ENCODE measurements around the gene CALB2. TPM values are rescaled to one million over a fixed set of nuclear protein-coding genes. Genes with fewer than 3 reads are reported as not detected.

Gene CALB2
- total and polyA plus RNA-seq, 2 experiments from 2014 or later, result 2.4 to 4.2 TPM

GRCh38 chr16:71376465-71377157 lies 18.1 kb downstream of the CALB2 start:
- ATAC-seq (no peak), DNase-seq (ENCODE audit: low spot score) (no peak)
- no peaks in the 10 kb centered on the region for H4K20me1 ChIP-seq (replicated peaks; ENCODE audit: insufficient read depth)
- no peaks in the 10 kb centered on the region for H3K79me2 ChIP-seq (replicated peaks; ENCODE audit: insufficient read depth)
- H3K27me3 ChIP-seq (ENCODE audit: insufficient read depth), result no peaks in the 10 kb centered on the region
- Mint-ChIP-seq H3K4me3 (no peak overlapping the region), H3K27me3 (ENCODE audit: insufficient read depth, low read depth, poor library complexity) (peaks cover 8% of the 10 kb centered on the region), H3K9me3 (no peaks in the 10 kb centered on the region; the same call in 2 of the 3 replicates), H3K4me1 (no peaks in the 10 kb centered on the region), H3K36me3 (ENCODE audit: low read depth) (no peaks in the 10 kb centered on the region), H3K27ac (no peak overlapping the region)
- no peaks in the 10 kb centered on the region for H3F3A ChIP-seq (replicated peaks; ENCODE audit: low read depth)
- no peaks in the 10 kb centered on the region for H3K4me1 ChIP-seq (ENCODE audit: insufficient read depth)
- peaks cover 4% of the 10 kb centered on the region; the same call in 1 of the 2 replicates for H3K9me2 ChIP-seq (ENCODE audit: insufficient read depth)
- TF ChIP-seq ETS1 (IDR thresholded peaks at IDR 0.05) (no peak), ZNF114 (CRISPR knock-in tag; IDR thresholded peaks at IDR 0.05) (no peak), CREB1 (CRISPR knock-in tag; IDR thresholded peaks at IDR 0.05; ENCODE audit: low read depth) (no peak), NANOG (IDR thresholded peaks at IDR 0.05; ENCODE audit: borderline replicate concordance) (no peak), ZNF462 (CRISPR knock-in tag; IDR thresholded peaks at IDR 0.05) (no peak), EZH2phosphoT487 (IDR thresholded peaks at IDR 0.05; ENCODE audit: unreplicated experiment) (no peak), EZH2 (IDR thresholded peaks at IDR 0.05; ENCODE audit: low read depth, unreplicated experiment) (no peak), POLR2AphosphoS5 (IDR thresholded peaks at IDR 0.05; ENCODE audit: low read depth) (no peak), ZNF331 (CRISPR knock-in tag; IDR thresholded peaks at IDR 0.05; ENCODE audit: low read depth) (no peak), REST (IDR thresholded peaks at IDR 0.05; ENCODE audit: unreplicated experiment) (no peak), STAT1 (IDR thresholded peaks at IDR 0.05; ENCODE audit: unreplicated experiment) (no peak), JUNB (IDR thresholded peaks at IDR 0.05; ENCODE audit: unreplicated experiment) (no peak)
- H3K36me3 ChIP-seq (ENCODE audit: insufficient read depth), result no peaks in the 10 kb centered on the region
- no peak overlapping the region for H3K27ac ChIP-seq (ENCODE audit: low read depth)
- H3K4me2 ChIP-seq, result no peak overlapping the region
- H2AFZ ChIP-seq, result no peak overlapping the region
- no peak overlapping the region for H3K4me3 ChIP-seq
